Activated naive CD8-positive, alpha-beta T cell treated with anti-CD3 and anti-CD28 coated beads, Interleukin-2, amount 50 U/mL, for 24 hours (primary cell): ENCODE data around the gene AAMP.

Experiments
- ATAC-seq: fragments of 150-1000 bp; cut with Tn5 transposase; one replicate; pipeline ENCODE4 v1.10.0; 2021
- DNase-seq: peaks from one replicate; pipeline ENCODE4 v3.0.0; 2021
- H3K27ac Mint-ChIP-seq: one replicate; pipeline ENCODE4 v1.8.0; 2021; ENCODE audit warnings: mild to moderate bottlenecking, mixed read lengths
- H3K27me3 Mint-ChIP-seq: one replicate; pipeline ENCODE4 v1.8.0; 2021; ENCODE audit warnings: mixed read lengths
- H3K36me3 Mint-ChIP-seq: one replicate; pipeline ENCODE4 v1.8.0; 2021; ENCODE audit warnings: low read depth, mixed read lengths
- H3K4me1 Mint-ChIP-seq: one replicate; pipeline ENCODE4 v1.8.0; 2021; ENCODE audit warnings: mixed read lengths
- H3K4me3 Mint-ChIP-seq: one replicate; pipeline ENCODE4 v1.8.0; 2021; ENCODE audit warnings: mild to moderate bottlenecking, moderate library complexity, mixed read lengths
- H3K9me3 Mint-ChIP-seq: one replicate; pipeline ENCODE4 v1.8.0; 2021; ENCODE audit warnings: mixed read lengths

Gene AAMP

DNA sequence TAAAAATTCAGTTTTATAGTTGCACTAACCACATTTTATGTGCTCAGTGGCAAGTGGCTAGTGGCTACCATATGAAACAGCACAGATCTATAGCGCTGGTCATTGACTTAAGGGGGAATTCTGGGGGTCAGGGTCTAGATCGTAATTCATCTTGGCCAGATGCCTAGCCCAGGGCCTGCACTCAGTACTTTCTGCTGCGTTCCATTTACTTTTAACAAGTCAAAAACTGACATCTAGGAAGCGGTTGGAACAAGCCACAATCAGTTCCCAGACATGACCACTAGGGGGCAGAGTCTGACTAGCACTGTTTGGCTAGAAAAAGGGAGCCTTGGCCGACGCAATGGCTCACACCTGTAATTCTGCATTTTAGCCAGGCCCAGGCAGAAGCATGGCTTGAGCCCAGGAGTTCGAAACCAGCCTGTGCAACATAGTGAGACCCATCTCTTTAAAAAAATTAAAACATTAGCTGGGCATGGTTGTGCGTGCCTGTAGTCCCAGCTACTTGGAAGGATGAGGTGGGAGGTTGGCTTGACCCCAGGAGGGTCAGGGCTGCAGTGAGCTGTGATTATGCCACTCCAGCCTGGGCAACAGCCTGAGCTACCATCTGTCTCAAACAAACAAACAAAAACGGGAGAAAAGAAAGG lies 31.4 kb upstream of the AAMP start:
- no peaks in the 10 kb centered on the region for H3K9me3 Mint-ChIP-seq
- peak; percentile 88 for DNase-seq
- H3K36me3 Mint-ChIP-seq = no peaks in the 10 kb centered on the region
- peak; percentile 87 for ATAC-seq
- H3K4me1 Mint-ChIP-seq = peaks cover 6% of the 10 kb centered on the region
- H3K4me3 Mint-ChIP-seq = no peak overlapping the region
- no peak overlapping the region for H3K27ac Mint-ChIP-seq
- no peaks in the 10 kb centered on the region for H3K27me3 Mint-ChIP-seq

DNA sequence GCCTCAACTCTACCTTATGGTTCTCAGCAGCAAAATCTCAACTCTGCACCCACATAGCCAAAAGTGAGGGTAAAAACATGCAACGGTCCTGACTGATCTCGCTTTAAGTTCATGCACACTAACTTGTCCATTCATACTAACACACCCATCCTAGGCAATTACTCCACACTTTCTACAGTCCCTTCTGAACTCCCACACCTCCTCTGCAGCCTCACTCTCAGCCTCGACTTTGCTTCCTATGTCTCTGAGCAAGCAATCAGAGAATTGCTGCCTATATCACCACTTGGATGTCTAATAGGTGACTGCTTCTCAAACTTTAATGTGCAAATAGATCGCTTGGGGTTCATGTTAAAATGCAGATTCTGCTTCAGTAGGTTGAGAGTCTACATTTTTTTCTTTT lies 30.2 kb upstream of the AAMP start:
- no peak for ATAC-seq
- Mint-ChIP-seq H3K4me3 (no peak overlapping the region), H3K27ac (no peak overlapping the region), H3K36me3 (no peaks in the 10 kb centered on the region), H3K27me3 (no peaks in the 10 kb centered on the region), H3K4me1 (peaks cover 6% of the 10 kb centered on the region), H3K9me3 (no peaks in the 10 kb centered on the region)
- DNase-seq = no peak

DNA sequence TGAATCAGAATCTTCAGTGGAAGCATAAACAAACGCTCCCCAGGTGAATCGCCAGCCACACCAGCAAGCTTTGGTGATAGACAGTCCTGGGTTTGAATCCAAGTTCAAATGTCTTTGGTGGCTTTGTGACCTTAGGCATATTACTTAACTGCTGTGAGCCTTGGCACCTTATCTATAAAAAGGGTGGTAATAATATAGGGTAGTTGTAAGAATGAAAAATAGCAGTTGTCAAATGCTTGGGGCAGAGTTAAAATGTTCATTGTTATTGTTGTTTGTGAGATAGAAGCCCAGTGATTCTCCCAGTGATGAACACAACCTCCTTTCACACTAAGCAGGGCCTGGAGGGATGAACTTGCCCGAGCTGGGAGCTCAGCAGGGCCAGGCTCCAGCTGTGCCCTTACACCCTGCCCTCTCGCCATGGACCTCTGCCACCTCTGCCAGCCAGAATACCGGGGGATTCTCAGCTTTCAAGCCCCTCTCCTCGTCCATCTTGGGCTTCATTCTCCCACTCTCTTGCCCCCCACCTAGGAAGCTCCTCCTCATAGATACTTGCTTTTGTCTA lies 28.5 kb upstream of the AAMP start:
- no peak overlapping the region for H3K27ac Mint-ChIP-seq
- no peaks in the 10 kb centered on the region for H3K9me3 Mint-ChIP-seq
- no peaks in the 10 kb centered on the region for H3K36me3 Mint-ChIP-seq
- no peaks in the 10 kb centered on the region for H3K27me3 Mint-ChIP-seq
- DNase-seq = no peak
- H3K4me1 Mint-ChIP-seq = peaks cover 13% of the 10 kb centered on the region
- no peak for ATAC-seq
- H3K4me3 Mint-ChIP-seq = no peak overlapping the region

DNA sequence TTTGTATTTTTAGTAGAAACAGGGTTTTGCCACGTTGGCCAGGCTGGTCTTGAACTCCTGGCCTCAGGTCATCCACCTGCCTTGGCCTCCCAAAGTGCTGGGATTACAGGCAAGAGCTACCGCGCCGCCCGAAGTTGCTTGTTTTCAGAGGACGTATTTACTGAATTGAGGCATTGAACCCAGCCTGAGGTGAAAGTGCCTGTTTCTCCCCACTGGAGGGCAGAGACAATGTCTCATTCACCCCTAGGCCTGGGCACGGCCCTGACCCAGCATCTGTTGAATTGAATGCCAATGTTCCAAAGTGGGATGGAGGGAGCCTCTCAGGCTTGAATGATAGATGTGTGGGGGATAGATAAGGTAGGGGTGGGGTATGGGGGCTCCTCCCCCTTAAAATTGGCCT lies 26.9 kb upstream of the AAMP start:
- no peak for ATAC-seq
- no peak overlapping the region for H3K4me3 Mint-ChIP-seq
- peaks cover 22% of the 10 kb centered on the region for H3K4me1 Mint-ChIP-seq

DNA sequence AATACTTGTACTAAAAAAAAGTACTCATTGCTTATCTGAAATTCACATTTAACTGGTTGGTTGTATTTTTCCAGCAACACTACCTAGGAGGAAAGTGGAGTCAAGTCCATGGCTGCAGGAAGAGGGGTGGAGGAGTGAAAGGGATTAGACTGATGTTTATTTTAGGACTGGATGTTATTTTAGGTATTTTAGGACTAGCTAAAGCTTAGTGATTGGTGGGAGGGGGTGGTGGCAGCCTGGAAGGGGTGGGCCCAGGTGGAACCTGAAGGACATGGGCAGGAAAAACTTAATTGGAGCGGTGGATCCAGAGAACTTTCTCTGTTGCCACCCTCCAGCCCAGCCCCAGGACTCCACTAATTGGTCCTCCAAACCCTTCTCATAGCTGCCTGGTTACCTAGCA lies 26.3 kb upstream of the AAMP start:
- ATAC-seq = no peak
- Mint-ChIP-seq H3K36me3 (no peaks in the 10 kb centered on the region), H3K4me3 (no peak overlapping the region), H3K9me3 (no peaks in the 10 kb centered on the region), H3K27me3 (no peaks in the 10 kb centered on the region), H3K27ac (no peak overlapping the region), H3K4me1 (peaks cover 20% of the 10 kb centered on the region)
- no peak for DNase-seq

More for the DNA sequence above, 26.9 kb upstream of the AAMP start:
- no peak for DNase-seq
- H3K36me3 Mint-ChIP-seq = no peaks in the 10 kb centered on the region
- no peaks in the 10 kb centered on the region for H3K27me3 Mint-ChIP-seq
- H3K27ac Mint-ChIP-seq = no peak overlapping the region
- H3K9me3 Mint-ChIP-seq = no peaks in the 10 kb centered on the region

DNA sequence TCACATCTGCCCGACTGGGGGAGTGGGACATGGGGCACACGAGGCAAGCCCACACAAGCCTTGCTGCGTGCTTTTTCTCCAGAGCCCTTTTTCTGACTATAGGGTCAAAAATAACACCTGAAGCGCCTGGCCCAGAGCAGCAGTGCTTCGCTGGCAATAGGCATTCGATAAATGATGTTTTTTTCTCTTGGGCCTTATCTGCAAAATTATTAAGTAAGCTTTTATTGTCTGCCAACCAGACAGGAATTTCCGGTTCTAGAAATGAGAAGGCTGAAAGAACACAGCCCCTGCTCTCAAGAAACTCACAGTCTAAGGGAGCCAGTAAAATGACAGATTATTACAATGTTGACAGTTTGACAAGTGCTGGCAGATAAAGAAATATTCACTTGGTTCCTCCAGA lies 25.1 kb upstream of the AAMP start:
- Mint-ChIP-seq H3K4me3 (no peak overlapping the region), H3K4me1 (peaks cover 30% of the 10 kb centered on the region), H3K9me3 (no peaks in the 10 kb centered on the region), H3K27me3 (no peaks in the 10 kb centered on the region), H3K27ac (no peak overlapping the region), H3K36me3 (no peaks in the 10 kb centered on the region)
- DNase-seq = no peak
- ATAC-seq = no peak

DNA sequence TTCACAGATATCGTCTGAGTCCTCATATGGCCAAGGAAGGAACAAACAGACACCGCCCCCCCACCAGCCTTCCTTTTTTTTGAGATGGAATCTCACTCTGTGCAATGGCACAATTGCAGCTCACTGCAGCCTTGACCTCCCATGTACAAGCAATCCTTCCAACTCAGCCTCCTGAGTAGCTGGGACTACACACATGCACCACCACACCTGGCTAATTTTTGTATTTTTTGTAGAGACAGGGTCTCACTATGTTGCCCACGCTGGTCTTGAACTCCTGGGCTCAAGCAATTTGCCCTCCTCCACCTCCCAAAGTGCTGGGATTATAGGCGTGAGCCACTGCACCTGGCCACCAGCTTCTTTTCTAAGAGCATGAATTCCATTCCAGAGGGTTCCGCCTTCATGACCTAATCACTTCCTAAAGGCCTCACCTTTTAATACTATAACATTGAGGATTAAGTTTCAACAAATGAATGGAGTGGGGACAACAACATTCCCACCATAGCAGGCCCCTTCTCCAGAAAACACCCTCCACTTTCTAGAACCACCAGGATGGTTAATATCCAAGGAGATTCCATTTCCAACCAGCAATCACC lies 24.6 kb upstream of the AAMP start:
- Mint-ChIP-seq H3K27ac (no peak overlapping the region), H3K36me3 (no peaks in the 10 kb centered on the region), H3K4me3 (no peak overlapping the region), H3K27me3 (no peaks in the 10 kb centered on the region), H3K9me3 (no peaks in the 10 kb centered on the region), H3K4me1 (peaks cover 35% of the 10 kb centered on the region)
- ATAC-seq (no peak), DNase-seq (no peak)

DNA sequence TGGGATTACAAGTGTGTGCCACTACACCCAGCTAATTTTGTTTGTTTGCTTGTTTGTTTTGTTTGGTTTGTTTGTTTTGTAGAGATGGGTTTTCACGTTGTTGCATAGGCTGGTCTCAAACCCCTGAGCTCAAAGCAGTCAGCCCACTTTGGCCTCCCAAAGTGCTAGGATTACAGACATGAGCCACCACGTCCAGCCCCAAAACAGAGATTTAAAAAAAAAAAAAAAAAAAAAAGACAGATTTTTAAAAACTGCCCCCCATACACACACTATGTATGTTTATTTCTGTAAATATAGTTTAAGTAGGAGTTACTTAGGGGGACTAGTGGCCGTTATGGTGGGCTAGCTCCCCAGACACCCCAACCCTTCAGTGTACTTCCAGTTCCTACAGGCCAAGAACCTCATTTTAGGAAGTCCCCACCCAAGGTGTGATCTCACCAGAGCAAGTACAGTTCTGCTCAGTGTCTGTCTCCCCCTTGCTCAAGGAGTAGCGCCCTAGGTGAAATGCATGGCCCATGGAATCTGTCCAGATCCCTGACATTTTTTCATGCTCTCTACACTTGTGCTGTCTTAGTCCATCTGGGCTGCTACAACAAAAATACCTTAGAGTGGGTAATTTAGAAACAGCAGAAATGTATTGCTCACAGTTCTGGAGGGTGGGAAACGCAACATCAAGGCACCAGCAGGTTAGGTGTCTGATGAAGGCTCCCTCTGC lies 23.9 kb upstream of the AAMP start:
- Mint-ChIP-seq H3K4me3 (peak overlapping the region; percentile 17), H3K27ac (no peak overlapping the region), H3K9me3 (no peaks in the 10 kb centered on the region), H3K36me3 (peaks cover 3% of the 10 kb centered on the region), H3K4me1 (peaks cover 40% of the 10 kb centered on the region), H3K27me3 (no peaks in the 10 kb centered on the region)
- DNase-seq (no peak), ATAC-seq (no peak)

DNA sequence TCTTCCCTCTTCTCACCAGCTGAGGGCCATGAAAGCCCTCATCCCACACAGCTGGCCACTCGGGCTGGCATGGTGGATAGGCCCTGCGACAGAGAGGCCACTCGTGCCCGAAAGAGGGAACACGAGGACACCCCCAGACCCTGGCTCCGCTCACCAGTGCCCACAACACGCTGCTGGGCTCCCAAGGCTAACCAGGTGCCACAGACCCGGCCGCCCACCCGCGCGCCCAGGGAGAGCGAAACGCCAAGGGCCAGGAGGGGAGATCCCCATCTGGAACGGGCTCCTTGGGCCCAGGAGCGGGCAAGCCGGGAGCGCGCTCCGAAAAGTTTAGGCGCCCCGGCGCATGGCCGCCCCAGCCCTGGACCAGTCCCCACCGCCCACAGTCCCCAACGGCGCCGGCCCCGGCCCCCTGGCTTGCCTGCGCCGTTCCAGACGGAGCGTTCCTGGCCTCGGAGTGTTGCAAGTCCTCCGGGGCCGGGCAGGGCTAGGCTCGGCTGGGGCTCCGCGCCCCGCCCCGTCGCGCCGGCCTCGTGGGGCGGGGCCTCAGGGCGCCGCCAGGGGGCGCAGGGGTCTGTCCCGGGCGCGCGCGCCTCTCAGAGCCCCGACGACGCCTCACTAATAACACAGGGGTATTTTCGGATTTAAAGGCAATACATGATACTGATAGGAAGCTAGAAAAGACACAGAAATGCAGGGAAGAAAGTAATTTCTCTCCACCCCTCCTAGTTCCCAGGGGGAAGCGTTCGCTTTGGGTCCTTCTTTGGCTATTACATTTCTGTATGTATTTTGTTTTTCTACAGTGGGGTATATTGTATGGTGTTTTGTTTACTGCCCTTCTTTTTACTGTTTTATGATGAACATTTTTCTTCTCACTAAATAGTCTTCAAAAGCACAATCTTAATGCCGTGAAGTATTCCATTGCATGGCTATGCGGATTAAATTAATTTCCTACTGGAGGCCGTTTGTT lies 22.4 kb upstream of the AAMP start, which contains the start of gene TMBIM1:
Gene TMBIM1 (minus strand): TSS at position 456 of the 967 bp plus-strand sequence. CDS start 10,362 bp downstream, outside the sequence.
- peak; percentile 83 for DNase-seq
- Mint-ChIP-seq H3K4me3 (peak within 1 kb of the TSS; percentile 85), H3K4me1 (peaks cover 54% of the 10 kb centered on the region), H3K36me3 (peaks cover 6% of the 10 kb centered on the region), H3K9me3 (no peaks in the 10 kb centered on the region), H3K27ac (peak within 1 kb of the TSS; percentile 87), H3K27me3 (no peaks in the 10 kb centered on the region)
- ATAC-seq = peak; percentile 86

DNA sequence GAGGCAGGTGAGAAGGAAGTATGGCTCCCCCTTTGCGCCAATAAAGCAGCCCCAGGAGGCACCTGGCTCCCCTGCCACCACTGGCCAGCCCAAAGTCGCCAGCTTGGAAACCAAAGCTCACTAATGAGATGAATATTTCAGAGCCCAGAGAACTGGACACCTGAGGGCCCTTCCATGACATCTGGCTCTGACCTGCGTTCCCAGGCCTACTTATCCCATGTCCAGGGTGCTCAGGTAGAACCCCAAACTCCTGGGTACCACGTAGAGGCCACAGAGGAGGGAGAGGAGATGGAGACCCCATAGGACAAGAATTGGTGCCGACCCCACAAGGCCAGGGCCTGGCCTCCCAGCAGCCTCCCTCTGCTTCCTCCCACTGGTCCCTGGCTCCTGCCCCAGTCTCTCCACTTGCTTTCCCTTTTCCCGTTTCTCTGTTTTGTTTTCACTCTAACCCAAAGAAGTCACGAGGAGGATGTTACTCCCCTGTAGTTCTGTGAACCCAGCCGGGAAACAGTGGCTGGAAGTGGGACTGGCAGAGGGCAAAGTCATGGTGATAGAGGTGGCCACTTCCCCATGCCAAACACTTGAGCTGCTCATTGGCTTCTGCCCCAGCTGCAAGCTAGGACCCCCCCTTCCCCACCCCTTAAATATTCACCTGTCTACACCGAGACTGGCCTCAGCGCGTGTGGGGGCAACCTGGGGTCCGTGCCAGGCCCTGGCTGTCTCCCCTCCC lies 21.5 kb upstream of the AAMP start:
- H3K36me3 Mint-ChIP-seq = peaks cover 6% of the 10 kb centered on the region
- H3K9me3 Mint-ChIP-seq = no peaks in the 10 kb centered on the region
- H3K27ac Mint-ChIP-seq = peak overlapping the region; percentile 87
- DNase-seq (no peak), ATAC-seq (no peak)
- peaks cover 63% of the 10 kb centered on the region for H3K4me1 Mint-ChIP-seq
- H3K4me3 Mint-ChIP-seq = peak overlapping the region; percentile 85
- no peaks in the 10 kb centered on the region for H3K27me3 Mint-ChIP-seq

DNA sequence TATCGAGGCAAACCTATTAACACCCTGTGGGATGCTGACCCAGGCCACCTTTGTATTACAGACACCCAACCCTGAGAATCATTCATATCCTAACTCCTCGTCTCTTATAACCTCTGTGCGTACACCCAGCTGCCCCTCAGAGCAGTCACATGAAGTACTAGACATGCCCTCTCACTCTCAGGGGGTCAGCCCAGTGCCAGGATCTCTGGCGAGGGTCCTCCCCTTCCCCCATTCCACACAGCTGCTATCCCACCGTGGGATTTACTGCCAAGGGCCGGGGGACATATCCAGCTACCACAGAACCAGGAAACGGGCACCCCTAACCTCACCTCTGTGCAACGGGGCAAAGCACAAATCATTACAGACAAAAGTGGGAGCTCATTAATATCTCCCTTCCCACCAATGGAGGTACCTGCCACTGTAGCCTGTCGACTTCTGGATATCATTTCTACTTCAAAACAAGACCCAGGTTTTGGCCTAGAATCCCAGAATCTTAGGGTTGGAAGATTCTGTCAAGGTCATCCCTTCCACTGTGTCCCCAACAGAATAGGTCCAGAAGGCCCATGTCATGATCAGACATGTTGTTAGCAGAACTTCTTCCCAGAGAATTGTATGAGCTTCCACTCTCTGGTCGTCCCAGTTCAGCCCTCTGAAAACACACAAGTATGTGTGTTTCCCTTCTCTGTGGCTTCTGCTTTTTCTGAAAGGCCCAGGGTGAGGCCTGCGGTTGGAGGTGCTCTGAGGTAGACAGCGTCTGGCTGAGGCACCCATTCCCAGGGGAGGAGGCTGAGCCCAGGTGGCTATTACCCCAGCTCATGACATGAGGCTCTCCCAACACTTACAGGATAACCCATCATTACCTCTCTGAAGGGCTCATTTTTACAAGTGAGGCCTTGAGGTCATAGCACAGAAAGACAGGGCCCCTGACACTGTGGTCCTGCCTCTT lies 20.7 kb upstream of the AAMP start:
- DNase-seq (peak; percentile 51), ATAC-seq (no peak)
- Mint-ChIP-seq H3K27ac (peak overlapping the region; percentile 87), H3K36me3 (peaks cover 6% of the 10 kb centered on the region), H3K4me1 (peaks cover 71% of the 10 kb centered on the region), H3K9me3 (no peaks in the 10 kb centered on the region), H3K27me3 (no peaks in the 10 kb centered on the region), H3K4me3 (peak overlapping the region; percentile 85)

DNA sequence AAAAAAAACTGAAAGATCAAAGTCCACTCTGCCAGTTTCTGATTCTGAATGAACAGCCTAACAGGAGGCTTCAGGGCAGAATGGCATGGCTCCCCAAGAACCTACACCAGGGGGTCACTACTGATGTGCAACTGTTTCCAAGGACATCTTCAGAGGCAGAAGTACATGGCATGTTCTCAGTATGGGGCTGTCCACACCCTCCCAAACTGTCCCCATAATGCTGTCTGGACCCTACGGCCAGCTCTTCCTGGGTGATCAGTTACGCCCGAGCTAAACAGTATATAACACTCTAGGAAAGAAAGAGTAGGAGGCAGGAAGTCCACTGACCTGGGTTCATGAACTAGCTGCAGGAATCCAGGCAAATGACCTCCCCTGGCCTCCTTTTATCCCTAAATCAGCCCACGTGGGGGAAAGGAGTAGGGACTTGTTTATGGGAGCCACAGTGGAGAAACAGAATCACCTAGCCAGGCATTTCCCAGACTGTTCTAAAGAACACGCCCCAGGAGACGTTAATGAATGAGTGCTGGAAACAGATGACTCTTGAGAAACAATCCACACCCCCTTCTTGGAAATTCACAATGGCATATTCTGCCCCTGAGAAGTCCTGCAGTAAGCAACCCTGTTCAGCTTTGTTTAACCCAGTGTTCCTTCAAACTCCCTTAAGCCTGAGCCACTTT lies 19.8 kb upstream of the AAMP start:
- Mint-ChIP-seq H3K9me3 (no peaks in the 10 kb centered on the region), H3K4me1 (peaks cover 80% of the 10 kb centered on the region), H3K36me3 (peaks cover 6% of the 10 kb centered on the region), H3K27me3 (no peaks in the 10 kb centered on the region), H3K27ac (peak overlapping the region; percentile 87), H3K4me3 (peak overlapping the region; percentile 85)
- ATAC-seq = no peak
- DNase-seq = no peak
